ENCODE data around the gene MAGI1. TPM values are rescaled to one million over a fixed set of nuclear protein-coding genes. Genes with fewer than 3 reads are reported as not detected.

Gene MAGI1
- polyA plus RNA-seq, 3 donors, result not detected

GRCh38 chr3:65945480-65945879 lies 93.2 kb downstream of the MAGI1 start:
- WGBS (ENCODE audit: insufficient coverage), result no CpG with 5 or more reads among the region's 3 CpGs
- Histone ChIP-seq H2AFZ (ENCODE audit: insufficient read depth, low read depth, low read length, poor library complexity, severe bottlenecking) (no peak overlapping the region), H3K36me3 (replicated peaks in 1 of 2; ENCODE audit: control insufficient read depth in 1 of 2, insufficient read depth in 2 of 2, low read length in 2 of 2) (no peaks in the 10 kb centered on the region), H3K4me3 (replicated peaks in 1 of 3; ENCODE audit: low read depth in 2 of 3, low read length in 3 of 3) (no peak overlapping the region), H3K4me2 (replicated peaks; ENCODE audit: extremely low read depth, low read length, poor library complexity, severe bottlenecking) (no peak overlapping the region), H3K9ac (ENCODE audit: insufficient read depth, low read length, poor library complexity, severe bottlenecking) (no peak overlapping the region), H3K79me2 (ENCODE audit: insufficient read depth, low read length) (no peaks in the 10 kb centered on the region), H3K4me1 (ENCODE audit: control insufficient read depth in 1 of 2, insufficient read depth in 2 of 2, low read length in 2 of 2) (no peaks in the 10 kb centered on the region), H3K27ac (ENCODE audit: low read depth in 1 of 2, low read length in 2 of 2) (no peak overlapping the region), H3K27me3 (ENCODE audit: control insufficient read depth in 2 of 2, insufficient read depth in 2 of 2, low read length in 2 of 2) (no peaks in the 10 kb centered on the region), H4K20me1 (ENCODE audit: insufficient read depth, low read length) (no peaks in the 10 kb centered on the region), H3K9me3 (replicated peaks in 1 of 2; ENCODE audit: control insufficient read depth in 1 of 2, insufficient read depth in 1 of 2, low read length in 2 of 2) (no peaks in the 10 kb centered on the region)
- no peak for DNase-seq
- intact Hi-C loops (cut with micrococcal nuclease), result no loop called here
- H3K4me3 Mint-ChIP-seq, result no peak overlapping the region
- no peaks in the 10 kb centered on the region for H3K36me3 Mint-ChIP-seq
- H3K27ac Mint-ChIP-seq, result no peak overlapping the region
- H3K4me1 Mint-ChIP-seq, result no peaks in the 10 kb centered on the region
- no peaks in the 10 kb centered on the region for H3K9me3 Mint-ChIP-seq
- TF ChIP-seq CTCF (IDR thresholded peaks at IDR 0.05), result no peak
- H3K27me3 Mint-ChIP-seq (ENCODE audit: low read depth in 3 of 3), result peaks cover 0 to 4% (median 0%) of the 10 kb centered on the region in 3 donors

- Mint-ChIP-seq H3K4me1 (no peaks in the 10 kb centered on the region), H3K4me3 (no peak overlapping the region), H3K36me3 (no peaks in the 10 kb centered on the region), H3K27ac (no peak overlapping the region), H3K27me3 (ENCODE audit: low read depth in 3 of 3) (peaks cover 0 to 4% (median 1%) of the 10 kb centered on the region in 3 donors), H3K9me3 (no peaks in the 10 kb centered on the region)
- Histone ChIP-seq H3K79me2 (ENCODE audit: insufficient read depth, low read length) (no peaks in the 10 kb centered on the region), H3K4me1 (ENCODE audit: control insufficient read depth in 1 of 2, insufficient read depth in 2 of 2, low read length in 2 of 2) (no peaks in the 10 kb centered on the region), H4K20me1 (ENCODE audit: insufficient read depth, low read length) (no peaks in the 10 kb centered on the region), H3K27ac (ENCODE audit: low read depth in 1 of 2, low read length in 2 of 2) (no peak overlapping the region), H3K4me3 (replicated peaks in 1 of 3; ENCODE audit: low read depth in 2 of 3, low read length in 3 of 3) (no peak overlapping the region), H3K27me3 (ENCODE audit: control insufficient read depth in 2 of 2, insufficient read depth in 2 of 2, low read length in 2 of 2) (no peaks in the 10 kb centered on the region), H3K9me3 (replicated peaks in 1 of 2; ENCODE audit: control insufficient read depth in 1 of 2, insufficient read depth in 1 of 2, low read length in 2 of 2) (no peaks in the 10 kb centered on the region), H2AFZ (ENCODE audit: insufficient read depth, low read depth, low read length, poor library complexity, severe bottlenecking) (no peak overlapping the region), H3K36me3 (replicated peaks in 1 of 2; ENCODE audit: control insufficient read depth in 1 of 2, insufficient read depth in 2 of 2, low read length in 2 of 2) (no peaks in the 10 kb centered on the region), H3K9ac (ENCODE audit: insufficient read depth, low read length, poor library complexity, severe bottlenecking) (no peak overlapping the region), H3K4me2 (replicated peaks; ENCODE audit: extremely low read depth, low read length, poor library complexity, severe bottlenecking) (no peak overlapping the region)
- TF ChIP-seq CTCF (IDR thresholded peaks at IDR 0.05), result no peak
- WGBS (ENCODE audit: insufficient coverage), result no CpG with 5 or more reads among the region's 4 CpGs
- intact Hi-C loops (cut with micrococcal nuclease), result no loop called here
- DNase-seq, result no peak
Observed at GRCh38 chr3:65944252-65944651, 94.5 kb downstream of the MAGI1 start.

All from CD14-positive monocyte (primary cell).